Stimulated activated CD8-positive, alpha-beta memory T cell treated with anti-CD3 and anti-CD28 coated beads, Interleukin-7, amount 100 ng/mL, for 48 hours (primary cell): Measurements from ENCODE around the gene TAF1D.
"Not testable (repeated sequence)": the region's sequence is repeated elsewhere in the genome, so short reads cannot be mapped to it uniquely, and the experiment has no call there.

ENCODE experiments used
- DNase-seq, 2 donors: peaks; one replicate each; pipeline ENCODE4 v3.0.0-alpha.2; 2020; ENCODE audit warnings: low read depth in 1 of 2; ENCODE audit errors: extremely low read depth in 1 of 2

The TAF1D gene

DNA sequence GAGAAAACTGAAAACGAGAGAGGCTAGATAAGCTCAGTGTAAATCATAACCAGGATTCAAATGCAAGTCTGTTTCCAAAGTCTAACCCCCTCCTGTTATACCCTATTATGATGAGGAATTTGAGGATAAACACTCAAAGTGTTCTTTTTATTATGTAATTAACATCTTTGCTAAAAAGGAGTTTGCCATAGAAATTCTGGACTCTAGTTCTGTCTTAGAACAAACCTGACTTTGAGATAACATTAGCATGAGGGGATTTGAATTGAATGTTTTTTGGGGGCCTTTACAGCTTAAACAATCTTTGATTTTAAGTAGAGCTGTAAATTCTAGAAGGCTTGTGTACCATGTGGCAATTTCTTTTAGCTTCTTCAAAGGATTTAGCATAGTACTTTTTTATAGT lies 9.7 kb upstream of the TAF1D start:
- DNase-seq, result no peak

DNA sequence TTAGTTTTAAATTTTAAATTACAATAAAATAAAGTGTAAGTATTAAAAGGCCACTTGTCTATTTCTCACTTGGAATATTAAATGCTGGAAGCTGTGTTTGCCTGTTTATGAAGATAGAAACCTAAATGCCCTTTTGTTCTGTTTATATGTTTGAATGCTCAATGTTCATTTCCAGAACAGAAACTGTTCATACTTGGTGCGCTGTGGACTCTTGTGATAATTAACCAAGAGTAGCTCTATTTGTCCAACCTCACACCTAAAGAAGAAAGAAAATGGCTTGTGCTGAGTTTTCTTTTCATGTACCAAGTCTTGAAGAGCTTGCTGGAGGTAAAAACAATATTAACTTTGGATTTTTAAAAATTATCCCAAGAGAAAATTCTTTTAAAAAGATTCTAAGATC lies 5.8 kb upstream of the TAF1D start:
- DNase-seq, result no peak

DNA sequence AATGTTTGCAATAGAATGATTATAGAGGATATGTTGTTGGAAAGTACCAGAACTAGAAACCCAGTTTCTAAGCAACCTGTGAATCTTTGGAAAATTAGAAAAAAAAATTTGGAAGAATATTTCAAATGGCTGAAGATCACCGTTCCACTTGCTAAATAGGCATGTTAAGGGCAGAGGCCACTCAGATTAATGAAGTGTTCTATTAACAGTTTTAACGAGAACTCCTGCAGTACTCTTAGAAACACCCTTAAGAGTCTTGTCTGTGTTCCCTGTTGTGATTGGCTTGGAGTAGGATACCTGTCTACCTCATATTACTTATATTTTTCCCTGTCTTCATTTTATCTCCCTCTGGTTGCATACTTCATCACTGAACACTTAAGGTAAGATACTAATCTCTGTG lies 4.8 kb upstream of the TAF1D start:
- DNase-seq, result no peak

DNA sequence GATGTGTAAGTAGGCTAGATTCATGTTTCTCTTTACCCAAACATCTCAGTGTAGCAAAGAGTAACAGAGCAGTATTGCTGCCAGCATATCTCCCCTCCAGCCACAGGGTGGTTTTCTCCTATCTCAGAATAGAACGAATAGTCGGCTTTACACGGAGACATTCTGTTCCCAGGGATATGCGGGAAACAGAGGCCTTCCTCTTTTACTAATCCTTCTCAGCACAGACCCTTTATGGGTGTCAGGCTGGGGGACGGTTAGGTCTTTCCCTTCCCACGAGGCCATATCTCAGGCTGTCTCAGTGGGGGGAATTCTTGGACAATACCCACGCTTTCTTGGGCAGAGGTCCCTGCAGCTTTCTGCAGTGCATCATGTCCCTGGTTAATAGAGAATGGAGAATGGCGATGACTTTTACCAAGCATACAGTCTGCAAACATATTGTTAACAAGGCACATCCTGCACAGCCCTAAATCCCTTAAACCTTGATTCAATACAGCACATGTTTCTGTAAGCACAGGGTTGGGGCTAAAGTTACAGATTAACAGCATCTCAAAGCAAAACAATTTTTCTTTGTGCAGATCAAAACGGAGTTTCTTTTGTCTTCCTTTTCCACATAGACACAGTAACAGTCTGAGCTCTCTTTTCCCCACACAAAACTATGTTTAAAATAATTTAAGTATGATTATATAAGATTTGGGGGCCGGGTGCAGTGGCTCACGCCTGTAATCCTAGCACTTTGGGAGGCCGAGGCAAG lies 3.9 kb upstream of the TAF1D start:
- not testable (repeated sequence) for DNase-seq

DNA sequence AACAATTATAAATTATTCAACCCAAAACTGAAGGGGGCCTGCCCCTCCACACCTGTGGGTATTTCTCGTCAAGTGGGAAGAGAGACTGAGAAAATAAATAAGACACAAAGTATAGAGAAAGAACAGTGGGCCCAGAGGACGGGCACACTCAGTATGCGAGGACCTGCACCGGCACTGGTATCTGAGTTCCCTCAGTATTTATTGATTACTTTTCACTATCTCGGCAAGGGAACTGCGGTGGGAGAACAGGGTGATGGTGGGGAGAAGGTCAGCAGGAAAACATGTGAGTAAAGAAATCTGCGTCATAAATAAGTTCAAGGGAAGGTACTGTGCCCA lies 3.3 kb upstream of the TAF1D start:
- DNase-seq, result no peak

DNA sequence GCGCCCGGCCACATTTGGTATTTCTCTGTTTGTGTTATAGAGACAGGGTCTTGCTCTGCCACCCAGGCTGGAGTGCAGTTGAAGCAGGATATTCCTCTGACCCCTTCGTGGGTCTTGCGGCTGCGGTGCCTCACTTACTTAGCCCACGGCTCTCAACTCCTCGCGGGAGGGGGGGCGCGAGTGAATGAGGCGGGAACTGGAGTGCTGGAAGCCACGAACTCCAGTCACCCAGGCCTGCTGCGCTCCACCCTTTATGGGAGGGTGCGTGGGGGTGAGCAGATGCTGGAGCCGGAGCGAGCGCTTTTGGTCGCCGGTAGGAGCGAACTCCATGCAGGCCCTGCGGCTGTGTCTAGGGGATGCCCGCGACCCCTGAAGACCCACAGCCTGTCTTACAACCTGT lies 2.0 kb upstream of the TAF1D start:
- DNase-seq, result no peak

DNA sequence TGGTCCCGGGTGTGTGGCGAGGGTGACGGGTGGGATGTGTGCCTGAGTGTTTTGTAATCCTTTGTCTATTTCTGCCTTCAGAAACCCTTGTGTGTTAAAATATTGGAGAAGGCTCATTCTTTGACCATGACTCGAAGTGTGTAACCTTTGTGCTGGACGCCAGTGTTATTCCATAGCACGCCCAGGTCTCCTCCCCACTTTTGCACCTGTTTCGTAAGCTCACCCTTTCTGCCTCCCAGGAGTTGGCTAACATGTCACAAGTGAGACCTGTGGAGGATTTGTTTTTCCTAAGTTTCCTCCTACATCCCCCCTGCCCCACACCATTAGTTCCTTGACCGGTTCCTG lies 559 bp upstream of the TAF1D start:
- DNase-seq, result no peak

DNA sequence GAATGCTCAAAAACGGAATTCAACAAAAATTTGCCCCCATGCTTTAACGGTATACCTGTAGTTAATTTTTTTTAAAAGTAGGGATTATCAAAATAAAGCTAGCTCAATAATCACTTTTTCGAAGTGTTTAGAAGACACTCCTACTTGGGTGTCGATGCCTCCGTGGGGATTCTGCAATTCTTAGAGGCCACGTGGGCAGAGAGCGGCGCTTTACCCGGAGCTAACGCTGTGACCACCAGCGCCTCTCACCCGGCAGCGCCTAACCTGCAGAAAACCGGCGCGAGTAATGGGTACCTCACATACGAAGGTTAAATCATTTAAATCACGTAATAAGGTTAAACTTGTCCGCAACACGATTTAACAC lies 583 bp downstream of the TAF1D start:
- DNase-seq, result peak; percentile 27 to 54

DNA sequence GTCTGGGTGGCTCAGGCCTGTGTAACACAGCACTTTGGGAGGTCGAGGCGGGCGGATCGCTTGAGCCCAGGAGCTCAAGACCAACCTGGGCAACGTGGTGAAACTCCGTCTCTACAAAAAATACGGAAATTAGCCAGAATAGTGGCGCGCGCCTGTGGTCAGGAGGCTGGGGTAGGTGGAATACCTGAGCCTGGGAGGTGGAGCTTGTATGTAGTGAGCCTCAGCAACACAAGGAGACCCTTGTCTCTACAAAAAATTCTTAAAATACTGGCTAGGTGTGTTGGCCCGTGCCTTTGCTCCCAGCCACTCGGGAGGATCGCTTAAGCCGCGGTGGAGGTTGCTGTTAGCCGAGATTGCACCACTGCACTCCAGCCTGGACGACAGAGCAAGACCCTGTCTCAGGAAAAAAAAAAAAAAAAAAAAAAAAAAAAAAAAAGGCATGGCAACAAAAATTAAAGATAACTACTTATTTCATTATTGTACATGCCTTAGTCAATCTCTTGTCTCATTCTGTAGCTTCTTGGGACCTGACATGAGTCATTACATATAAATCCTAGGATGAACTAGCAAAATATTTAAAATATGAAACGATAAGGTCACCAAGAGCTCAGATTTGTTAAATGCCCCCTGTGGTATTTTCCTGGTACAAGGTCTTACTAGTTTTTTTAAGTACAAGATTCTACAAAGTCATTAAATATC lies 1.1 kb downstream of the TAF1D start:
- DNase-seq, result peak; percentile 23 to 35

DNA sequence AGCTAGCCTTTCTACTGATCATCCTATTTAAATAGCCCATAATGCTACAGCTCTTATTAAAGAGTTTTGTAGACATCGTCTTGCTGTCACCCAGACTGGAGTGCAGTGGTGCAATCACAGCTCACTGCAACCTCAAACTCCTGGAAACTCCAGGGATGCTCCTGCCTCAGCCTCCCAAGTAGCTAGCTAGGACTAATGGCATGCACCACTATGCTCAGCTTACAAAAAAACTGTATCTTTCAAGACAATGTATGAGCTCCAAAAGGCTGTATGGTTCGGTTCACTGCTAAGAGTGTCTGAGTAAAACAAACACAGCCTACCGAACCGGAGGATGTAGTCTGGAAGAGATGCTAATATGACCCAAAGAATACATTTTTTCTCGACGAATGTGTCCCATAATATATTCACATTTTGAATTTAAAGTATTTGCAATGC lies 2.6 kb downstream of the TAF1D start:
- no peak for DNase-seq

DNA sequence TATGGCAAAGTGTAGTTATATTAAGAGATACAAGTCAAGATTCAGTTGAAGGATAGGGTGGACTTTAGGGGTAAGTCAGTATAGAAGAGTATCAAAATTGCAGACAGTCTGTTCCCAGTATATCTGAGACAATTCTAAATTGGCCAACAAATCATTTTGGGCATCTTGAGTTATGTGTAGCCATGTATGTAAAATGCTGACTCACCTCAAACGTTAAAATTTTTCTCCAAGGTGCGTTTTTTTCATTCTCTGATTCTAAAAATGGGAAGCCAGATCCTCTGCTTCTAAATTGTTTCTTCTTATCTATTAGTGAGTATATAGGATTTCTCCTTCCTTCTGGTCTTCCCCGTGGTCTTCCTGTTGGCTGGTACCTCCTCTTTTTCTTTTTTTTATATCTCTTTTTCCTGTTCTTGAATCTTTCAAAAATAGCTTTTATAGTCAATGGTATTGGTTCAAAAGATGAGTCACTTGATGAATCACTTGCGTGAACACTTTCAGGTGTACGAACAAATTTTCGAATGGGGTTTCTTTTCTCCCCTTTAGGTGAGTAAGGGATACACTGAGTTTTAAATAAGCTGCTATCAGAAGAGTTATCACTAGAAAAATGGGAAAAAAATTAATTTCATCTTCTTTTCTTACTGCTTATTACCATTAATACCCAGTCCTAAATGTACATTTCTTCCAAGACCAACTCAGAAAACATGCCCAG lies 3.2 kb downstream of the TAF1D start:
- DNase-seq, result no peak

DNA sequence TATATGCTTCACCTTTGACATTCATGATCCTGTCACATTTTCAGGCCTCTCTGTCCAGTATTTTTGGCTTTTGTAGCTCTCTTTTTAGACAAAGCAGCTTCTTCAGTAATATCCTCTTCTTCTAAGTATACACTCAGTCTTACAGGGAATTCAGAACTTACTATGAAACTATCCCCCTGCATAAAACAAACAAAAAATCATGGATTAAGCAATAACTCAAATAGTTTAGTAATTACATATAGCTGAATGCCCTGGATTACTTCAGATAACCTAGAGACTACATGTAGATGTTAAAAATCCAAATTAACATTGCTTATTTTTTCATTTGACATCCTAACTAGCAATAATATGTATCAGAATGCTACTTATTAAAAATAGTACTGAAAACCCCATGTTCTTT lies 5.2 kb downstream of the TAF1D start:
- no peak for DNase-seq

DNA sequence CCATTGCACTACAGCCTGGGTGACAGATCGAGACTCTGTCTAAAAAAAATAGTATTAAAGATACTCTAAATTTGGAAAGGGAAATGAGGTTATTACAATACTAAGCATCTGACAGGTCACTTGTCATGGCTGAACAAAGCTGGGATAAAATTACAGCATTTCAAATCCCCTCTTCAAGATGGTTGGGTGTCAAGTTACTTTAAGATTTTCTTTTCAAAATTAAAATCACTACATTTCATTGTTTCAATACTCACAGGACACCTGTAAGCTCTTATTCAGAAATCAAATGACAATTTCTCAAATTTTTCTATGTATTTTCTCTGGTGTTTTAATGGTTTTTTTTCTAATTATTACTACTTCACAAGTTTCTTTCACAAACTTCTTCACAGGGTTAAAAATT lies 5.7 kb downstream of the TAF1D start:
- no peak for DNase-seq

DNA sequence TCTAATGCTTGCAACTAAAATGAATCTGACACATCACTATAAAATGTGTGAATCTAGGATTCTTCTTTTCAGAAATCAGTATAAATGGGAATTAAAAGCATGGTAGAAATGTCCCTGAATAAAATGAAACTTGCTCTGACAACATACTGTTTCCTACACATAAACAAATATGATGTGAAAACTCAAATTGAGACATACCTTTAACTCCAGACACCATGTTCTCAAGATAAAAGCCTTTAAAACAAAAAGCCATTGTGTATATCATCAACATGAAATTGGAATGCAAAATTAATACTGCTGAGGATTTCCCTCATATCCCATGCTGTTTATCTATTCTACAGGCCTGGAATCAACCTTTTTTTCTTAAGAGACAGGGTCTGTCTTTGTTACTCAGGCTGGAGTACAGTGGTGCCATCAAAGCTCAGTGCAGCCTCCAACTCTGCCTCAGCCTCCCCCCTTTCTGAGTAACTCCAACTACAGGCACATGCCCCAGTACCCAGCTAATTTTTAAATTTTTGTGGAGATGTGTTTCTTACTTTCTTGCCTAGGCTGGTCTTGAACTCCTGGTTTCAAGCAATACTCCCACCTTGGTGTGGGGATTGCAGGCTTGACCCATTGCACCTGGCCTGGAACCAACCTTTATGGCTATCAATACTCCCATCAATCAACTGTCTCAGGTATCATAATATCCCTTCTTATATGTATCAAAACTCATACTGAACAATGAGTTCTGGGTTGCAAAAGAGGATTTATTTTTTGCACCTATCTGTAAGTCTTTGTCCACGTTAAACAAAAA lies 6.7 kb downstream of the TAF1D start:
- no peak for DNase-seq

DNA sequence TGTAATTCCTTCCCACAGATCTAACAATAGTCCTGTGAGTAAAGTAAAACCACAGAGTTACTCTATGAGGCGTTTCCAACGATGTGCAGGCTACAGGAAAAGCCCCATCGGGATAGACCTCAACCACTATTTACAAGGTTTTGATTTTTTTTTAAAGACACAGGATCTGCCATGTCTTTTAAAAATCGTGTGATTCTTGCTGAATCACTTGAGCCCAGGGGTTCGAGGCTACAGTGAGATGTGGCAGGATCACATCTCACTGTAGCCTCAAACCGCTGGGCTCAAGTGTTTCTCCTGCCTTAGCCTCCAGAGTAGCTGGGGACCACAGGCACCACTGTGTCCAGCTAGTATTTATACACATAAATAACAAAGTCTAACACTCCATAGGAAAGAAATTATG lies 7.8 kb downstream of the TAF1D start:
- no peak for DNase-seq

DNA sequence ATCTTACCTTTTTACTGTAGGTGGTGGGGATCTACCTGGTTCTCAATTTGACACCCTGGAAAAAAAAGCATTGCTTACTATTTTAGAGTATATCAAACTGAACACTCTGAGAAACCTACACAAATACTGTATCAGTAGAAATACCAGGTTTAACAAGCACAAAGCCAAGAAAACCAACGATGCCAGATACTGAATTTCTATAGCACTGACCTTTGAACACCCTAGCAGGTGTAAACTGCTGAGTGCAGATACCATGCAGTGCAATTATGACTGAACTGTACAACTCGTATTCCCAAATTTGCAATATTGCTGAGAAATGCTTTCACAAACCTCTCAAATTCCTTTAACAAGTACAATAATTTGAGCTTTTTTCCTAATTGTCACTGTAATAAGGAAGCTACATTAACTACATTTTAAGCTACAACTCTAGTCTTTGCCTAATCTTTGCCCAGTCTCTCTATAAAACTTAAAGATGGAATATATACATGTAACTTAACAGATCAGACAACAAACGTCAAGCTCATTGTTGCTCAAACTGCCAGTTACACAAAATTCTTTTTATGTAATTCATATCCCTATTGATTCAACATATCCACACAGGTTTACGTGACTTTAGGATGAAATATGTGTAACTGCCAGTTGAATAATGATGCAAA lies 8.9 kb downstream of the TAF1D start:
- no peak for DNase-seq

DNA sequence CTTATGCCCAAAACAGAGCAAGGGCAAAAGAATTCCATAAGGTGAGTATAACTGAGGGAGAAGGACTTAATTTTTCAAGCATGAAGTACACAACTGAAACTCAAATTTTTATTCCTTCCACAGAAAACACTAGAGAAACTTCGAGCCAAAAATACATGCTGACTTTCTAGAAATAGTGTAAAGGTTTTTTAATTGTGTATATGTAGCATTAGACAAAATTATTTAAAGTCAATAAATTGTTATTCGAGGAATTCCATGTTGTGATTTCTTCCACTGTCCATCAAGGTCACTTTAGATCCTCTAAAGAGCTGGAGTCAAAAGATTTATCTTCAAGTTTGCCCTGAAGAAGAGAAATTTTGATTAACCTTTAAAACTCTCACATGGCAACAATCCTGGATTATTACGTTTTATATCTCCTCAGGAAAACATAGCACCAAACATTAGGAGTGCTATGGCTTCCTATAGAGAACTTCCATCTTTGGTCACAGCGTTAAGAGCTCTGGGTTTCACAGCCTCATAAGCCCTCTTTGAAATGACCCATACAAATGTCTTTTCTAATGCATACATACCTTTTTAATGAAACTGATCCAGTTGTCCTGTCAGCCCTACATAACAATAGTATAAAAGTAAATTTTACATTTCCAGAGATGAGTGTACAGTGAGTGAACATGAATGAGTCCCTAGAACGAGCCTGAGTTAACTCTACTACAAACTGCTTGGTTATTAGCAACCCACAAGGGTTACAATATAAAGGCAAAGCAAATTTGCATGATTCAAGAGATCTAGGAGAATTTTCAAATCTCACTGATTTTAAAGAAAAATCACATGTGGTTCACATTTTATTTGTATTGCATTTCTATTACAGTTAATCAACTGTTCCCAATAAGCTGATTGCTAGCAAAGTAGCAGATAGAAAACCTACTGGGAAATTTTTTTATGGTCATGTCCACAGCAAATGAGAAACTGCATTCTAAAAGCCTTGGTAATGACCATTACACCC lies 10.9 kb downstream of the TAF1D start:
- no peak for DNase-seq

DNA sequence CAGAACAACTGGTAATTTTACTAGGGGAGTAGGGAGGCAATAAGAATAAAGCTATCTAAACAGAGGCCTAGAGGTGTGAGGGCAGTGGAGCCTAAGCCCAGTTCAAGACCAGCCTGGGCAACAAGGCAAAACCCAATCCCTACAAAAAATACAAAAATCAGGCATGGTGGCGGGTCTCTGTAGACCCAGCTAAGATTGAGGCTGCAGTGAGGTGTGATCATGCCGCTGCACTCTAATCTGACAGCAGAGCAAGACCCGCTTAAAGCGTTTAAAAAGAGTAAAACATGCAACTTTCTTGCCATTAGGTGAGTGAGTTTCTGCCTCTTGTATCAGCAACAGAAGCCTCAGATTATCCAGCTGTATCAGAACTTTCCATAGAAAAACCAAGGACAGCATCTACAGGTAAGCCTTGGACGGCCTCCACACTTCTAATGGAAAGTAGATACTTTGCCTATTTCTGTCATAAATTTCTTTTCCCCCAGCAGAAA lies 12.1 kb downstream of the TAF1D start:
- DNase-seq, result no peak

DNA sequence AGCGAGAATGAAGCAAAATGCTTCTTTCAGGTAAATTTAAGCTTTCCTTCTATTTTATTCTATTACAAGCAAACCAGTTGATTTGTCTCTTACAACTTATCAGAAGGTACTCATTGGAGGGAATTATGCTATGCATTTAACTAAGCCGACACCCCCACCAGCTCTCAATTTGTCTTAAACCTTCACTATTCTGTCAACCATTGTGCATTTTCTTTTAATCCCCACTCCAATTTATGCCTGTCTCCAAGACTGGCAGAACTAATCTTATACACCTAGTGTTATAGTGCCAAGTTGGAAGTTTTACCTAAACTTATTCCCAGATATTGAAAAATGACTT lies 12.5 kb downstream of the TAF1D start:
- DNase-seq, result no peak
